HEK293T (cell line): ENCODE data around the gene SNX19.

Experiments
- CTCF ChIA-PET: fragments of 350-600 bp; formaldehyde crosslinking; extraction: SDS; loops from one replicate; lab custom pipeline; 2021; ENCODE audit warnings: antibody characterized with exemption, inconsistent platforms; lab: Yijun Ruan, JAX
- POLR2A ChIA-PET: fragments of 350-600 bp; formaldehyde crosslinking; extraction: SDS; loops from one replicate; lab custom pipeline; 2020; ENCODE audit warnings: antibody characterized with exemption, inconsistent platforms; lab: Yijun Ruan, JAX
- DNase-seq: peaks from one replicate; pipeline ENCODE4 v3.0.0; 2012; ENCODE audit warnings: mixed read lengths; ENCODE audit errors: extremely low spot score
- ARNT ChIP-seq: fragments of 450-650 bp; IDR thresholded peaks from 2 replicates; pipeline ENCODE4 v1.6.1; 2017; ENCODE audit warnings: mild to moderate bottlenecking
- BHLHE40 ChIP-seq: fragments of 450-650 bp; IDR thresholded peaks from 2 replicates; pipeline ENCODE4 v1.6.1; 2016; ENCODE audit warnings: mild to moderate bottlenecking, moderate library complexity, borderline replicate concordance
- CTBP1 ChIP-seq: fragments of 450-650 bp; IDR thresholded peaks from 2 replicates; pipeline ENCODE4 v1.6.1; 2016; ENCODE audit warnings: borderline replicate concordance
- ELF4 ChIP-seq: fragments of 450-650 bp; IDR thresholded peaks from 2 replicates; pipeline ENCODE4 v1.6.1; 2017; ENCODE audit warnings: antibody characterized with exemption
- FOXA1 ChIP-seq: fragments of 450-650 bp; IDR thresholded peaks from 2 replicates; pipeline ENCODE4 v1.6.1; 2016; ENCODE audit warnings: mild to moderate bottlenecking
- FOXK2 ChIP-seq: fragments of 450-650 bp; IDR thresholded peaks from 2 replicates; pipeline ENCODE4 v1.6.1; 2016; ENCODE audit warnings: mild to moderate bottlenecking
- FOXM1 ChIP-seq: fragments of 450-650 bp; IDR thresholded peaks from 2 replicates; pipeline ENCODE4 v1.6.1; 2017; ENCODE audit warnings: mild to moderate bottlenecking, borderline replicate concordance
- HDGF ChIP-seq: fragments of 450-650 bp; IDR thresholded peaks from 2 replicates; pipeline ENCODE4 v1.6.1; 2017; ENCODE audit warnings: antibody characterized with exemption, borderline replicate concordance
- L3MBTL2 ChIP-seq: fragments of 450-650 bp; conservative IDR thresholded peaks from 2 replicates; pipeline ENCODE4 v1.6.1; 2016; ENCODE audit warnings: mild to moderate bottlenecking
- LEF1 ChIP-seq: fragments of 450-650 bp; IDR thresholded peaks from 2 replicates; pipeline ENCODE4 v1.6.1; 2017; ENCODE audit warnings: mild to moderate bottlenecking, borderline replicate concordance
- NFRKB ChIP-seq: fragments of 450-650 bp; IDR thresholded peaks from 2 replicates; pipeline ENCODE4 v1.6.1; 2016; ENCODE audit warnings: mild to moderate bottlenecking, moderate library complexity
- PKNOX1 ChIP-seq: fragments of 450-650 bp; IDR thresholded peaks from 2 replicates; pipeline ENCODE4 v1.6.1; 2016
- SP1 ChIP-seq: fragments of 450-650 bp; IDR thresholded peaks from 2 replicates; pipeline ENCODE4 v1.6.1; 2017
- SUZ12 ChIP-seq: fragments of 450-650 bp; IDR thresholded peaks from 2 replicates; pipeline ENCODE4 v1.6.1; 2016; ENCODE audit warnings: mild to moderate bottlenecking
- TARDBP ChIP-seq: fragments of 450-650 bp; IDR thresholded peaks from 2 replicates; pipeline ENCODE4 v1.6.1; 2016
- ZNF384 ChIP-seq: fragments of 450-650 bp; IDR thresholded peaks from 2 replicates; pipeline ENCODE4 v1.6.1; 2016

Gene SNX19

GRCh38 chr11:130872981-130873380, 43.3 kb downstream of the SNX19 start:
- no peak for DNase-seq
- CTCF ChIA-PET = no interaction called here
- TF ChIP-seq ELF4 = no peak
- POLR2A ChIA-PET = no interaction called here

GRCh38 chr11:130872513-130872912, 43.8 kb downstream of the SNX19 start:
- no peak for DNase-seq
- POLR2A ChIA-PET = no interaction called here
- no peak for TF ChIP-seq ELF4
- TF ChIP-seq TARDBP = no peak
- no peak for TF ChIP-seq BHLHE40
- no peak for TF ChIP-seq NFRKB
- no peak for TF ChIP-seq SP1
- no peak for TF ChIP-seq FOXM1
- no peak for TF ChIP-seq HDGF
- TF ChIP-seq ZNF384 = no peak
- no peak for TF ChIP-seq CTBP1
- no peak for TF ChIP-seq L3MBTL2
- TF ChIP-seq PKNOX1 = no peak
- CTCF ChIA-PET = no interaction called here

GRCh38 chr11:130872102-130872501, 44.2 kb downstream of the SNX19 start:
- TF ChIP-seq LEF1 (no peak), FOXM1 (no peak), HDGF (no peak), FOXA1 (no peak), L3MBTL2 (no peak), ZNF384 (no peak), CTBP1 (no peak), ARNT (no peak), SUZ12 (no peak), SP1 (no peak), TARDBP (no peak), PKNOX1 (no peak)
- POLR2A ChIA-PET = no interaction called here
- CTCF ChIA-PET = interaction anchor here (2.4 kb wide), 1 partner anchor 10 kb away, joined by 7 read pairs; no protein-coding TSS in a partner anchor

GRCh38 chr11:130871616-130872015, 44.7 kb downstream of the SNX19 start:
- TF ChIP-seq CTBP1 (no peak), PKNOX1 (no peak), FOXM1 (no peak), SP1 (no peak), ZNF384 (no peak), FOXA1 (no peak), ARNT (no peak), SUZ12 (no peak), NFRKB (no peak), FOXK2 (no peak), TARDBP (no peak), LEF1 (no peak), BHLHE40 (no peak), L3MBTL2 (no peak), ELF4 (no peak)
- no peak for DNase-seq
- ChIA-PET POLR2A (no interaction called here), CTCF (interaction anchor here (2.4 kb wide), 1 partner anchor 9 kb away, joined by 7 read pairs; no protein-coding TSS in a partner anchor)

More at GRCh38 chr11:130872102-130872501, 44.2 kb downstream of the SNX19 start:
- DNase-seq = no peak

GRCh38 chr11:130868721-130869390, 47.4 kb downstream of the SNX19 start:
- CTCF ChIA-PET = no interaction called here

GRCh38 chr11:130868086-130868710, 48.1 kb downstream of the SNX19 start:
- DNase-seq = no peak
- no peak for TF ChIP-seq ELF4
- TF ChIP-seq CTBP1 = no peak
- no peak for TF ChIP-seq NFRKB
- no peak for TF ChIP-seq FOXM1
- TF ChIP-seq LEF1 = no peak
- ChIA-PET CTCF (no interaction called here), POLR2A (no interaction called here)

More at GRCh38 chr11:130868721-130869390, 47.4 kb downstream of the SNX19 start:
- no peak for DNase-seq
- TF ChIP-seq LEF1 (no peak), L3MBTL2 (no peak), ARNT (no peak), FOXM1 (no peak), HDGF (no peak), SUZ12 (no peak), SP1 (no peak), NFRKB (no peak), CTBP1 (no peak), ZNF384 (no peak)
- POLR2A ChIA-PET = no interaction called here
